Keratinocyte (primary cell): ENCODE measurements around the gene FXYD2. TPM values are rescaled to one million over a fixed set of nuclear protein-coding genes. Genes with fewer than 3 reads are reported as not detected.

Experiments used
- DNase-seq: peaks from one replicate; pipeline ENCODE4 v3.0.0-alpha.2; 2011; ENCODE audit warnings: low read depth, missing footprints, low spot score
- FAIRE-seq: peaks from 2 replicates; lab custom pipeline; 2011; peaks lifted over from hg19 to GRCh38; lab: Jason Lieb, UNC
- H2AFZ ChIP-seq: 2 replicates; pipeline ENCODE4 v1.6.0; 2012; ENCODE audit warnings: low read length, control low read depth, inconsistent platforms; ENCODE audit not compliant: control insufficient read depth
- H3K27ac ChIP-seq: 2 replicates; pipeline ENCODE4 v1.5.1; 2011; ENCODE audit warnings: low read length; ENCODE audit not compliant: control insufficient read depth, insufficient read depth
- H3K27me3 ChIP-seq: 3 replicates; pipeline ENCODE4 v1.6.0; 2011; ENCODE audit warnings: low read length; ENCODE audit not compliant: control insufficient read depth, insufficient read depth; ENCODE audit errors: extremely low read depth
- H3K36me3 ChIP-seq, 2 experiments: 2 replicates in 1 of 2; 3 replicates in 1 of 2; pipeline ENCODE4 v1.5.1; 2011; ENCODE audit warnings: low read length in 2 of 2, mild to moderate bottlenecking in 1 of 2; ENCODE audit not compliant: control insufficient read depth in 2 of 2, insufficient read depth in 2 of 2; ENCODE audit errors: extremely low read depth in 1 of 2
- H3K4me1 ChIP-seq: 3 replicates; pipeline ENCODE4 v1.5.1; 2011; ENCODE audit warnings: low read length; ENCODE audit not compliant: control insufficient read depth, insufficient read depth; ENCODE audit errors: extremely low read depth
- H3K4me2 ChIP-seq: 3 replicates; pipeline ENCODE4 v1.6.0; 2011; ENCODE audit warnings: low read depth, low read length; ENCODE audit not compliant: control insufficient read depth, insufficient read depth; ENCODE audit errors: extremely low read depth
- H3K4me3 ChIP-seq, 3 experiments: fragments of 200-600 bp in 1 of 3; sonication (generic) in 1 of 3; 2 replicates in 2 of 3; 3 replicates in 1 of 3; pipeline ENCODE4 v1.5.1; 2011 to 2016; ENCODE audit warnings: low read length in 3 of 3, mild to moderate bottlenecking in 3 of 3, control low read depth in 2 of 3, inconsistent platforms in 1 of 3, low read depth in 1 of 3, mixed read lengths in 1 of 3, mixed run types in 1 of 3, moderate library complexity in 1 of 3; ENCODE audit not compliant: control insufficient read depth in 2 of 3, insufficient read depth in 2 of 3; ENCODE audit errors: extremely low read depth in 1 of 3
- H3K79me2 ChIP-seq: 2 replicates; pipeline ENCODE4 v1.6.0; 2012; ENCODE audit warnings: low read length; ENCODE audit not compliant: control insufficient read depth, insufficient read depth
- H3K9ac ChIP-seq: 3 replicates; pipeline ENCODE4 v1.6.0; 2011; ENCODE audit warnings: low read length; ENCODE audit not compliant: control insufficient read depth, insufficient read depth; ENCODE audit errors: extremely low read depth
- H3K9me1 ChIP-seq: 3 replicates; pipeline ENCODE4 v1.6.0; 2011; ENCODE audit warnings: low read length; ENCODE audit not compliant: control insufficient read depth, insufficient read depth; ENCODE audit errors: extremely low read depth
- H3K9me3 ChIP-seq: 2 replicates; pipeline ENCODE4 v1.5.1; 2012; ENCODE audit warnings: low read depth, low read length; ENCODE audit not compliant: control insufficient read depth
- H4K20me1 ChIP-seq: 3 replicates; pipeline ENCODE4 v1.6.0; 2011; ENCODE audit warnings: low read length; ENCODE audit not compliant: control insufficient read depth, insufficient read depth; ENCODE audit errors: extremely low read depth
- EZH2 ChIP-seq: IDR thresholded peaks from one replicate; pipeline ENCODE4 v1.6.1; 2012; ENCODE audit warnings: inconsistent platforms, mild to moderate bottlenecking, low read length, moderate library complexity
- dilution Hi-C: fragments of 300-500 bp; cut with MboI; formaldehyde crosslinking; loops from one replicate; pipeline ENCODE4 v1.7.0; 2020; ENCODE audit warnings: low sequenced_read_pairs; ENCODE audit not compliant: extremely low pct_ligation_motif_present
- polyA plus RNA-seq, 5 experiments: library from polyadenylated mRNA; depleted of rRNA in 3 of 5; stranded (reverse) in 3 of 5; stranded (forward) in 1 of 5; unstranded in 1 of 5; fragments of >200 nt; gene quantifications; 1 replicate in 1 of 5; 2 replicates in 3 of 5; 3 replicates in 1 of 5; pipeline versions ENCODE4 v1.2.1 to v1.2.3, GENCODE V29; 2011 to 2012; ENCODE audit warnings: missing spikeins in 2 of 5, low read depth in 1 of 5, low replicate concordance in 1 of 5
- TF ChIP-seq, protein P1 (sequence below), 3 experiments: IDR thresholded peaks in 1 of 3; conservative IDR thresholded peaks in 1 of 3; optimal IDR thresholded peaks in 1 of 3; 2 replicates in 2 of 3; 3 replicates in 1 of 3; pipeline versions ENCODE3 to v1.5.1; 2011; ENCODE audit warnings: low read length in 3 of 3, mild to moderate bottlenecking in 3 of 3, moderate library complexity in 2 of 3, control low read depth in 1 of 3, inconsistent platforms in 1 of 3; ENCODE audit not compliant: insufficient read depth in 2 of 3; ENCODE audit errors: extremely low read depth in 1 of 3

Gene FXYD2
- polyA plus RNA-seq, 1 donor (not counting 4 experiments of a cell fraction or from before 2014, with no cell fraction given): not detected

DNA sequence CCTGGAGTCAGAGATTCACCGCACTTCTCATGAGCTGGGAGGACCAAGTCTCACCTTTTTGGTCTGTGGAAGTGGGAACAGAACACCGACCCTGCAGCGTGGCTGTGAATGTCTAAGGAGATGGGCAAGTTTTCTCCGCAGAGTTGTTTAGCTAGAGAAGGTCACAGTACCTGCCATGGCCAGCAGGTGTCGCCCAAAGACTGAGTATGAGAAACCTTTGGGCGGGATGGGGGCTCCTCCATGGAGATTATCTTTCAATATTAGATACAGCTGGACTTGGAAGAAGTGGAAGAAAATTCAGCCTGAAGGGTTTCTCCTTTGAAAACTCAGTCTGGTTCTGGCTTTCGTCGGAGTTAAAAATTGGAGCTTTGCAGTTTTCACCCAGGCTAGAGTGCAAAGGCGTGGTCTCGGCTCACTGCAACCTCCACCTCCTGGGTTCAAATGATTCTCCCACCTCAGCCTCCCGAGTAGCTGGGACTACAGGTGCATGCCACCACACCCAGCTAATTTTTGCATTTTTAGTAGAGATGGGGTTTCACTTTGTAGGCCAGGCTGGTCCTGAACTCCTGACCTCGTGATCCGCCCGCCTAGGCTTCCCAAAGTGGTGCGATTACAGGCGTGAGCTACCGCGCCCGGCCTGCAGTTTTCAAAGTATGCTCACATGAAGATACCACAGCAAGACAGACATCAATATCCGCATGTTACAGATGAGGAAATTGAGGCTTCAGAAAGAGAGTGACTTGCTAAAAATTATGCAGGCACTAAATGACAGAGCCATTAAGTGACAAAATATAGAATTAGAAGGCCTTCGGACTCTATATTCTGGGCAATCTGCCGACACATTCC is 16.8 kb downstream of the FXYD2 start:
- H3K27ac ChIP-seq: no peak overlapping the region
- H2AFZ ChIP-seq: no peak overlapping the region
- no peaks in the 10 kb centered on the region for H3K9me1 ChIP-seq
- H3K36me3 ChIP-seq: no peaks in the 10 kb centered on the region
- H3K27me3 ChIP-seq: peaks cover 8% of the 10 kb centered on the region
- H3K4me2 ChIP-seq: no peak overlapping the region
- H3K79me2 ChIP-seq: no peaks in the 10 kb centered on the region
- DNase-seq (no peak), FAIRE-seq (no peak)
- TF ChIP-seq EZH2: no peak
- TF ChIP-seq, protein P1, sequence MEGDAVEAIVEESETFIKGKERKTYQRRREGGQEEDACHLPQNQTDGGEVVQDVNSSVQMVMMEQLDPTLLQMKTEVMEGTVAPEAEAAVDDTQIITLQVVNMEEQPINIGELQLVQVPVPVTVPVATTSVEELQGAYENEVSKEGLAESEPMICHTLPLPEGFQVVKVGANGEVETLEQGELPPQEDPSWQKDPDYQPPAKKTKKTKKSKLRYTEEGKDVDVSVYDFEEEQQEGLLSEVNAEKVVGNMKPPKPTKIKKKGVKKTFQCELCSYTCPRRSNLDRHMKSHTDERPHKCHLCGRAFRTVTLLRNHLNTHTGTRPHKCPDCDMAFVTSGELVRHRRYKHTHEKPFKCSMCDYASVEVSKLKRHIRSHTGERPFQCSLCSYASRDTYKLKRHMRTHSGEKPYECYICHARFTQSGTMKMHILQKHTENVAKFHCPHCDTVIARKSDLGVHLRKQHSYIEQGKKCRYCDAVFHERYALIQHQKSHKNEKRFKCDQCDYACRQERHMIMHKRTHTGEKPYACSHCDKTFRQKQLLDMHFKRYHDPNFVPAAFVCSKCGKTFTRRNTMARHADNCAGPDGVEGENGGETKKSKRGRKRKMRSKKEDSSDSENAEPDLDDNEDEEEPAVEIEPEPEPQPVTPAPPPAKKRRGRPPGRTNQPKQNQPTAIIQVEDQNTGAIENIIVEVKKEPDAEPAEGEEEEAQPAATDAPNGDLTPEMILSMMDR (optimal IDR thresholded peaks at IDR 0.05 in 1 of 3, IDR thresholded peaks at IDR 0.05 in 1 of 3, conservative IDR thresholded peaks at IDR 0.05 in 1 of 3; ENCODE audit: extremely low read depth in 1 of 3, insufficient read depth in 2 of 3, low read length in 3 of 3): peak; percentile 72 to 84 (median 73)
- H3K4me1 ChIP-seq: no peaks in the 10 kb centered on the region
- H3K4me3 ChIP-seq: no peak overlapping the region
- H3K9me3 ChIP-seq: no peaks in the 10 kb centered on the region
- dilution Hi-C loops: loop anchor here (25.0 kb wide), 1 partner anchor 370 kb away; no protein-coding TSS in a partner anchor
- no peaks in the 10 kb centered on the region for H4K20me1 ChIP-seq
- no peak overlapping the region for H3K9ac ChIP-seq

DNA sequence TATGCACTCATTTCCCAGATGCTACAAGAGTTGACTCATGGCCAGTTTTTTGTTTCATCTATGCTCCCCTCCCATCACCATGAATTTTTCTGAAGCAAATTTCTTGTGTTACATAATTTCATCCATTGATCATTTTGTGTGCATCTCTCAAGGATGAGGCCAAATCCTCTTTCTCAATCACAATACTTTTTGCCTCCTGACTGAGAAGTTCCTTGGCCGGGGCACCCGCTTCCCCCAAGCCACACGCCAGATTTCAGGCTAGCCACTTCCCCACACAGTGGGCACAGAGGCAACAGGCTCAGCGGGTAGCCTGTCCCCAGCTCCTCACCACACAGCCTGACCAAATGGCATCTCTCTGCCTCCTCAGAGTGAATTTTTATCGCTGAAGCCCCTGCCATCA is 17.7 kb downstream of the FXYD2 start:
- dilution Hi-C loops: loop anchor here (25.0 kb wide), 1 partner anchor 370 kb away; no protein-coding TSS in a partner anchor
- DNase-seq (no peak), FAIRE-seq (no peak)
- Histone ChIP-seq H3K79me2 (no peaks in the 10 kb centered on the region), H2AFZ (no peak overlapping the region), H3K27me3 (peaks cover 8% of the 10 kb centered on the region), H3K4me1 (no peaks in the 10 kb centered on the region), H4K20me1 (no peaks in the 10 kb centered on the region), H3K4me3 (no peak overlapping the region), H3K9me3 (no peaks in the 10 kb centered on the region), H3K36me3 (no peaks in the 10 kb centered on the region), H3K27ac (no peak overlapping the region), H3K9ac (no peak overlapping the region), H3K9me1 (no peaks in the 10 kb centered on the region), H3K4me2 (no peak overlapping the region)
- no peak for TF ChIP-seq EZH2
- TF ChIP-seq, protein P1 (optimal IDR thresholded peaks at IDR 0.05 in 1 of 3, IDR thresholded peaks at IDR 0.05 in 1 of 3, conservative IDR thresholded peaks at IDR 0.05 in 1 of 3; ENCODE audit: extremely low read depth in 1 of 3, insufficient read depth in 2 of 3, low read length in 3 of 3): no peak
